Glomerular visceral epithelial cell (primary cell): ENCODE measurements around the gene ASIC1.
A peak's percentile ranks its signal among the peaks of the same experiment; 100 is the strongest.
"Not testable (repeated sequence)": the region's sequence is repeated elsewhere in the genome, so short reads cannot be mapped to it uniquely, and the experiment has no call there.

Source experiments
- DNase-seq: peaks from one replicate; pipeline ENCODE4 v3.0.0-alpha.2; 2016; ENCODE audit errors: extremely low spot score

Gene ASIC1

DNA sequence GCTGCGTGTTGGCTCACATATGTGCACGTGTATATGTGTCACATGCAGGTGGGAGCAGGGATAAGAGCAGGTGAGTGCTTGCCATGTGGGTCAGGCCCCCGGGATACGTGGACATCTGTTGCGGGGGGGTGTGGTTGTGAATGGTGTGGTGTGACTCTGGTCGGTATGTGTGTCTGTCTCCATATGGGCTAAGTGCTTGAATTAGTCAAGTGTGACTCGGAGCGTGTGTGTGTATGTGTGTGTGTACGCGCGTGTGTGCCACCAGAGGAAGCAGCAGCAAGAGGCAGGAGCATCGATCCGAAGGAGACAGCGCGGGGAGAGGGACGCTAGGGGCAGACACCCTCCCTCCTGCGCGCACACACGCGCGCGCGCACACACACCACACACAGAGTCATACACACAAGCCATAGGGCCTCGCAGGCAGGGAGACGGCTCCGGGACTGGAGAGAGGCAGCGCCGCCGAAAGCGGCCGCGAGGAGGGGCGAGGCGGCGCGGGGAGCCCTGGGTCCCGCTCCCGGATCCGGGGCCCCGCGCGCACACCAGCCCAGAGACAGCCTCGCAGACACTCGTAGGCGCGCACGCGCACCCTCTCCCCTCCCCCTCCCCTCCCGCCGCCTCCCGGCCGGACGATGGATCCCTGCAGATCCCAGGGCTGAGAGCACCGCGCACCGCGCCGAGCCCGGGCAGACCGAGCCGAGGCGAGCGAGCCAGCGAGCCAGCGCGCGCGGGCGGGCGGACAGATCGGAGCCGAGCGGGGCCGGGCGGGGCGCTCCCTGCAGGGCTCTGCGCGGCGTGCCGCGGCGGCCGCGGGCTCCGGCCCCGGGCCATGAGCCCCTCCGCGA is at the start of gene ASIC1:
Gene ASIC1 (plus strand): TSS at position 597 of the 842 bp plus-strand sequence. CDS start 1,171 bp downstream, outside the sequence.
- DNase-seq: peak; percentile 58

DNA sequence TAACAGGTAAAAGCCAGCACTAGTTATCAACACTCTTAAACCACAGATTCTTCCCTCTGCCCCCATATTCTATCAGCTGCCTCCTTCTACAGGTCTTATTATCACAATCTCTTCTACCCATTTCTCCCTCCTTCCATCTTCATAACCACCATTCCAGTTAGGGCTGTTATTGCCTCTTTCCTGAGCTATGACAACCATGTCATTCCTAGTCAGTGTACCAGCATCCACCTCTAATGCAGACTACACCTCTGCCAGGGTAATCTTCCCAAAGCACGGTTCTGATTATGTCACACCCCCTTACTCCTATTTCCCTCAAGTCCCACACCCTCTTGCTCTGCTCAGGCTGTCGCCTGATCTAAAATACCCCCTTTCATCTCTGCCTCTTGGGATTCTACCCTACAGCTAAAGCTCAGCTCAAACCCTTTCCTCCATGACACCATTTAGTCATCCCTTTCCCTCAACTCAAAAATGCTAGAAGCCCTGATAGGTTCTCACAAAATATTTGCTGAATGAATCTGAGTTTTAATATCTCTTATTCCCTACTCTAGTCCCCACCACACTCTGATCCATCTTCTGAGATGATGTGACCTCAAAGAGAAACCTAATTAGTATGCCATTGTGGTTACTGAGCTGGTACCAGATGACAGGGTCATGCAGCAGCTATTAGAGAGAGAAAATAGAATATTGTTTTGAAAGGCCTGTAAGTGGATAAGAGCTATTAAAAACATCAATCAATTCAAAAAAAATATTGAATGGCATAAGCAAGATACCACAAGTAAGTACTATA is 43.8 kb upstream of the ASIC1 start:
- DNase-seq: no peak

DNA sequence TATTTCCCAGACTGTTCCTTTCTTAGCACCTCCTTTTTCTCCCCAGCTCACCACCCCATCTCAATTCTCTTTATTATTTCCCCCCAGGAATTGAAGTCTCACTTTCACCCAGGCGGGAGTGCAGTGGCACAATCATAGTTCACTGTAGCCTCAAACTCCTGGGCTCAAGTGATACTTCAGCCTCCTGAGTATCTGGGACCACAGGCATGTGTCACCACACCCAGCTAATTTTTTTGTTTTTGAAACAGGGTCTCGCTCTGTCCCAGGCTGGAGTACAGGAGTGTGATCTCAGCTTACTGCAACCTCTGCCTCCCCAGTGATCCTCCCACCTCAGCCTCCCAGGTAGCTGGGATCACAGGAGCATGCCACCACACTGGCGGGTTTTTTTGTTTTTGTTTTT is 43.1 kb upstream of the ASIC1 start:
- DNase-seq: no peak

DNA sequence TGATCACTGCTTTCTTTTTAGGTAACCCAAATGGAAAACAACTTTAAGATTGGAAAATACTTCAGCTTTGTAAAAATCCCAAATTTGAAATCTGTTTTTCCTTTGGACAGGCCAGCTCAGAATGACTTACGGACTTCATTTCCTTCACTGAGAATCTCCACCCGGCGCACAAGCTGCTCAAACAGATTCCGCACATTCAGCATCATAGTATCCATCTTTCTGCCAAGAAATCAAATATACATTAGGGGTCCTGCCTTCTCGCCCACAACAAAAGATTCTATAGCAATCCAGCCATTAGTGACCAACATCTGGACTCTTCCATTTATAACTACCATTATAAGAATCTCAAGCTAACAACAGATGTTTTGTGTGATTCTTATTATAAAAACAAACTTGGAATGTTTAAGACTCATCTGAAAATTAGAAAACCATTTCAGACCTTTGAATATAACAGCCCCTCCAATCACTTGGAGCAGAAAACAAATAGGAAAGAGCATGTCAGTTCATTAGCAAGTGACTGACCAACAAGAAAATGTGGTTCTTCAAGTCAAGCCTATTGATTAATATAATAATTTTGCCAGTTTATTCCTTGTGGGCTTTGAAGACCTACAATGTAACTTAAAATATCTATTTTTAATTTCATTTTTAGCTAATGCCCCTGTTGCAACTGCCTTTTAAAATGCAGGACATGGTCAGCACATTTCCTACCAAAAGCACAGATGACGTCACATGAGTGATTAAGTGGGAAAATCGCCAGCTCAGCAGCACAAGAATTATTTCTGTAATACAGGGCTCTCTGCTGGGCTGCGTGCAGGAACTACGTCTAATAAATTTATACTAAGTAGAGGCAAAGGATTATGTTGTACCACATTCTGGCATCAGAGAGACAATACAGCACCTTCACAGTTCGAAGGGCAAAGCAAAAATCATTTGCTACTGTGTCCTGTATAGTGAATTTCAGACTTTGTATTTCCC is 40.6 kb upstream of the ASIC1 start:
- peak; percentile 38 for DNase-seq

- no peak for DNase-seq
These were observed 39.8 kb upstream of the ASIC1 start for GRCh38 chr12:50017641-50018040.

DNA sequence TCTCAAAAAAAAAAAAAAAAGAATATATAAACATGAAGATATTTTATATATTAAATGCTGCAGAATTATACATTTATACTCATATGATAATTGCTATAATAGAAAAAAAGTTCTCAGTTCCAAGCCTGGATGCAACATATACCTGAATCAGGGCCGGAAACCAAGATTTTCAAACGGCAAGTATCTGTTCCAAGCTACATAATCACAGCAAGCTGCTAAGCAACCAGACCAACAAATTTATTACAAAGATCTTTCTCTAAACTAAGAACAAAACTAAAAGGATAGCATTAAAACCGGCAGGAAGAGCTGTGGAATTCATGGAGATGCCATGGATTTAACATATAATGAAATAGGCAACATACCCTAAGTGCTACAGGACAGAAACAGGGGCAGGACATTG is 39.2 kb upstream of the ASIC1 start:
- no peak for DNase-seq

- no peak for DNase-seq
These were observed 38.4 kb upstream of the ASIC1 start for GRCh38 chr12:50018968-50019367.

DNA sequence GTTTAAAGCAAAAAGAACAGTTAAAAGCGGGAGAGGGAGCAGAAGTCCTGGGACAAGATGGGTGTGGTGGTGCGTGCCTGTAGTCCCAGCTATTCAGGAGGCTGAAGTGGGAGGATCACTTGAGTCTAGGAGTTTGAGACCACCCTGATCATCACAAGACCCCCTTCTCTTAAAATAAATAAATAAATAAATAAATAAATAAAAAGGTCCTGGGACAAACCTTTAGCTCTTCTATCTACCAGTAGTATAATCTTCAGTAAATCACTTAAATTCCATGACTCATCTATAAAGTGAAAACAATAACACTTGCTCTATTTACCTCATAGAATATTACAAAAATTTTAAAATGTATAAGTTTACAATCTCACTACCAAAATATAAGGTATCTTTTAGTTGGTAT is 37.9 kb upstream of the ASIC1 start:
- DNase-seq: no peak

GRCh38 chr12:50021031-50021430 is 36.4 kb upstream of the ASIC1 start:
- DNase-seq: no peak

GRCh38 chr12:50022903-50023302 is 34.5 kb upstream of the ASIC1 start:
- no peak for DNase-seq

GRCh38 chr12:50024227-50024626 is 33.2 kb upstream of the ASIC1 start:
- no peak for DNase-seq

GRCh38 chr12:50024805-50025186 is 32.6 kb upstream of the ASIC1 start:
- DNase-seq: peak; percentile 15

DNA sequence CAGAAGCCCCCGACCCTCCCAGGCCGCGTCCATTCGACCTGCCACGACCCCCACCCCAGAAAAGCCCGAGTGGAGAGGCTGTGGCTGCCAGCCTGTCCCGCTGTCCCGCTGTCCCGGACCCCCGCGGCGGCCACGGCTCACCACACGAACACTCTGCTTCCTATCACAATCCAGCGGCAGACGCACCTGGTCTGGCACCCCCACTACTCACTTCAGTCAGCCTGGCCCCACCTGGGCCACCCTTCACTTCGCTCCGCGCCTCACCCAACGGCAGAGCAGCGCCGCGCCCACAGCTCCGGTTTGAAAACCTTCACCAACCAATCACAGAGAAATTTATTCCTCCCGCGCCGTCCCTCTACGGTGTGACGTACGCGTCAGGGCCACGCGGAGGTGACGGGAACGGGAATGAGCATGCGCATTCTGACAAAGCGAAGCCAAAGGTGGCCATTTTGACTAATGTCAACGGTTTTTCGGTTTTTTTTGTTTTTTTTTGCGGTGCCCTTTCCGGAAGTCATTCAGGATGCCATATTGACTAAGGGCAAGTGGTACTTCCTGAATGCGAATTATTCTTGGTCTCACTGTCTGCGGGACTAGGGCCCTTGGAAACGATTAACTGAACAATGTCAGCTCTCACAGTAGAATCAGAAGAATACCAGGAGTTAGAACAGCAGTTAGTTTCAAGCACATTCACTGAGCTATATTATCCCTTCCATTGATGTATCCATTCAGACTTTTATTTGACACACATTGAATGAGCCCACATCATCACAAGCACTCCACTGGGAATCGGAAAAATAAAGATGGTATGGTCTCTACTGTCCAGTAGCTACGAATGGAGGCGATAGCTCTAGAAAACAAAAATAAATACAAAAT is 32.0 kb upstream of the ASIC1 start, which contains the start of gene RACGAP1:
Gene RACGAP1 (minus strand): TSS at position 308 of the 873 bp plus-strand sequence. CDS start 8,779 bp downstream, outside the sequence.
- peak; percentile 98 for DNase-seq

DNA sequence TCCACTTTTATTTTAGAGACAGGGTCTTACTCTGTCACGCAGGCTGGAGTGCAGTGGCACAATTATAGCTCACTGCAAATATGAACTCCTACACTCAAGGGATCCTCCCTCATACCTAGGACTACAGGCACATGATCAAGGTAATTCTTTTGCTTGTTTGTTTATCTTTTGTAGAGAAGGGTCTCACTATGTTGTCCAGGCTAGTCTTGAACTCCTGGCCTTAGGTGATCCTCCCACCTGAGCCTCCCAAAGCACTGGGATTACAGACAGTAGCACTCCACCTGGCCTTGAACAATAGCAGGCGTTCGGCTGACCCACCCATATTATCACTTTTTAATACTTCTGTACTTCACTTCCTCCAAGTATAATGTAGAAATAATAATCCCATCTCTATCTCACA is 30.7 kb upstream of the ASIC1 start:
- no peak for DNase-seq

GRCh38 chr12:50030449-50030848 is 26.9 kb upstream of the ASIC1 start:
- DNase-seq: not testable (repeated sequence)

DNA sequence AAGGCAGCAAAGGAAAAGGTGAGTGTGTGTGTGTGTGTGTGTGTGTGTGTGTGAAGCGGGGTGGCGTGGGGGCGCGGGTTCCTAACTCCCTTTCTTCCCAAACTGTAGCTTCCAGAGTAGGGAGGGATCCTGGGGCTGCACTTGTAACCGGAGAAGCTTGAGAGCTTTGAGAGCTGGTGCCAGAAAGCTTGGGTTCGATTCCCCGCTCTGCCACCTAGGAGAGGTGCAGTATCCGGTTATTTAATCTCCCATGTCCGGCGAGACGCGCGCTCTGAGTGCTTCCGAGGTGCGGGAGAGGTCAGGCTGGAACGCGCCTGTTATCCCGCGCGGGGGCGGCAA is 24.9 kb upstream of the ASIC1 start:
- DNase-seq: no peak

- DNase-seq: no peak
These were observed 24.4 kb upstream of the ASIC1 start for GRCh38 chr12:50032854-50033581.

DNA sequence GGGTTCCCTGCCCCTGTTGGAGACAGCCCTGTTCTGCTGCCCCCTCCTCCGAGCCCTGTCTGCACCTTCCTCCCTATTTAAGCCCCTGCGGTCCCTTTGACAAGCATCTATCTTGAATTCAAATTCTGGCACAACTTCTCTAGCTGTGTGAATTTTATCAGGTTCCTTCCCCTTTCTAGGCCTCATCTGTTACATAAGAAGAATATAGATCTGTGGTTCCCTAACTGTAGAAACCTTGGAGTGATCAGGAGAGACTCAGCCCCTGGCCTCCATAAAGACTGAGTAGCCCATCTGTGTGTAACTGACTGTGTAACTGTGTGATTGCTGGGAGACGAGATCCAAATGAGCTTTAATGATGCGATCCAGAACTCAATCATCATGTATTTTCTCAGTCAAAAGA is 19.1 kb upstream of the ASIC1 start:
- no peak for DNase-seq

DNA sequence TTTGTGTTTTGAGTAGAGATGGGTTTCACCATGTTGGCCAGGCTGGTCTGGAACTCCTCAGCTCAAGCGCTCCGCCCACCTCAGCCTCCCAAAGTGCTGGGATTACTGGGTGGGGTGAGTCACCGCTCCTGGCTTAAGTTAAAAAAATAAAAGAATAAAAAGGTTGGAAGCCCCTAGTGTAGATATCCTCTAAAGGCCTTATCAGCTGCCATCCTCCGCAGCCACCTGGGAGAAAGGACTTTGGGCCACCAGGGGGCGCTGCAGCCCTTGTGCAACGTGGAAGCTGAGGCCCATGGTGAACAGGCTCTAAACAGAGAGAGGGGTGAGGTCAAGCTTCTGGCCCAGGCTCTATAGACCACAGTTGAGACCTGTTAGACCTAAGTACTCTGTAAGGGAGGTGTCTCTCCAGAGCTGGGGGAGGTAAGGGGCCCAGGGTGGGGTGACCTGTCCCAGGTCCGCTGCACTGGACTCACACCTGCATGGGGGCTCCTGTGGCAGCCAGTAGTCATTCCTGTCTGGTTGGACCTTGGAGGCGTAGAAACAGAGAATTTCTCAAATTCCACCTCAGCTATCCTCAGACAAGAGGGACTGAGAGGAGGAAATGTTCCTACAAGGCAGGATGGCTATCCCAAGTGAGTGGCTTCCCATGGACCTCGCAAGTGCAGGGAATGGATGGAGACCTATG is 18.1 kb upstream of the ASIC1 start:
- peak; percentile 80 for DNase-seq

- no peak for DNase-seq
These were observed 16.7 kb upstream of the ASIC1 start for GRCh38 chr12:50040657-50041056.
